Epithelial cell of esophagus (primary cell): ENCODE results near the gene SUSD5.
A peak's percentile ranks its signal among the peaks of the same experiment; 100 is the strongest.

ENCODE experiments used
- DNase-seq: peaks from one replicate; pipeline ENCODE4 v3.0.0; 2010; ENCODE audit warnings: low read depth
- H3K4me3 ChIP-seq: 2 replicates; pipeline ENCODE4 v1.5.1; 2011; ENCODE audit warnings: mild to moderate bottlenecking, low read length, control low read depth
- CTCF ChIP-seq: IDR thresholded peaks from 2 replicates; pipeline ENCODE4 v1.5.1; 2011; ENCODE audit warnings: low read depth, mild to moderate bottlenecking, low read length, control low read depth, inconsistent platforms; ENCODE audit not compliant: insufficient read depth; ENCODE audit errors: missing control alignments

SUSD5 gene

GRCh38 chr3:33134026-33134625 is 84.5 kb downstream of the SUSD5 start:
- TF ChIP-seq CTCF = no peak
- H3K4me3 ChIP-seq = no peak overlapping the region
- DNase-seq = peak; percentile 67

- no peak for TF ChIP-seq CTCF
- H3K4me3 ChIP-seq = no peak overlapping the region
- no peak for DNase-seq
Observed at GRCh38 chr3:33132019-33132360, 86.6 kb downstream of the SUSD5 start.

- no peak overlapping the region for H3K4me3 ChIP-seq
- DNase-seq = peak; percentile 81
- peak; percentile 77 for TF ChIP-seq CTCF
Observed at GRCh38 chr3:33131331-33132018, 87.1 kb downstream of the SUSD5 start.

GRCh38 chr3:33130144-33130543 is 88.5 kb downstream of the SUSD5 start:
- H3K4me3 ChIP-seq = no peak overlapping the region
- no peak for TF ChIP-seq CTCF
- DNase-seq = no peak

- H3K4me3 ChIP-seq = no peak overlapping the region
- no peak for DNase-seq
- no peak for TF ChIP-seq CTCF
Observed at GRCh38 chr3:33128706-33129105, 89.9 kb downstream of the SUSD5 start.

- H3K4me3 ChIP-seq = no peak overlapping the region
- TF ChIP-seq CTCF = no peak
- no peak for DNase-seq
Observed at GRCh38 chr3:33125840-33126239, 92.8 kb downstream of the SUSD5 start.

GRCh38 chr3:33124638-33125037 is 94.0 kb downstream of the SUSD5 start:
- H3K4me3 ChIP-seq = no peak overlapping the region
- DNase-seq = peak; percentile 17
- TF ChIP-seq CTCF = no peak
